ENCODE measurements around the gene GZF1.

GZF1 gene

GRCh38 chr20:23370274-23370673 is 8.3 kb downstream of the GZF1 start:
- no peak overlapping the region for H3K27ac Mint-ChIP-seq

GRCh38 chr20:23370873-23371272 is 8.9 kb downstream of the GZF1 start:
- Mint-ChIP-seq H3K36me3 (ENCODE audit: low read depth) (peaks cover 56% of the 10 kb centered on the region), H3K4me1 (ENCODE audit: low read depth) (peaks cover 21% of the 10 kb centered on the region), H3K4me3 (no peak overlapping the region), H3K27me3 (ENCODE audit: low read depth) (no peaks in the 10 kb centered on the region), H3K27ac (no peak overlapping the region), H3K9me3 (no peaks in the 10 kb centered on the region)

More at GRCh38 chr20:23370274-23370673, 8.3 kb downstream of the GZF1 start:
- H3K36me3 Mint-ChIP-seq (ENCODE audit: low read depth), result peaks cover 50% of the 10 kb centered on the region
- no peak overlapping the region for H3K4me3 Mint-ChIP-seq
- H3K27me3 Mint-ChIP-seq (ENCODE audit: low read depth), result no peaks in the 10 kb centered on the region
- H3K4me1 Mint-ChIP-seq (ENCODE audit: low read depth), result peaks cover 17% of the 10 kb centered on the region
- H3K9me3 Mint-ChIP-seq, result no peaks in the 10 kb centered on the region

- Mint-ChIP-seq H3K4me1 (ENCODE audit: low read depth) (peaks cover 16% of the 10 kb centered on the region), H3K27ac (no peak overlapping the region), H3K27me3 (ENCODE audit: low read depth) (no peaks in the 10 kb centered on the region), H3K36me3 (ENCODE audit: low read depth) (peaks cover 56% of the 10 kb centered on the region), H3K9me3 (no peaks in the 10 kb centered on the region), H3K4me3 (no peak overlapping the region)
These were observed 9.5 kb downstream of the GZF1 start for GRCh38 chr20:23371496-23371895.

- Mint-ChIP-seq H3K27me3 (ENCODE audit: low read depth) (no peaks in the 10 kb centered on the region), H3K4me3 (no peak overlapping the region), H3K36me3 (ENCODE audit: low read depth) (peaks cover 56% of the 10 kb centered on the region), H3K9me3 (no peaks in the 10 kb centered on the region), H3K27ac (no peak overlapping the region), H3K4me1 (ENCODE audit: low read depth) (peaks cover 5% of the 10 kb centered on the region)
These were observed 12.5 kb downstream of the GZF1 start for GRCh38 chr20:23374441-23374840.

GRCh38 chr20:23375827-23376226 is 13.8 kb downstream of the GZF1 start:
- peaks cover 5% of the 10 kb centered on the region for H3K4me1 Mint-ChIP-seq (ENCODE audit: low read depth)
- H3K36me3 Mint-ChIP-seq (ENCODE audit: low read depth), result peaks cover 52% of the 10 kb centered on the region
- H3K27ac Mint-ChIP-seq, result no peak overlapping the region
- H3K4me3 Mint-ChIP-seq, result no peak overlapping the region
- no peaks in the 10 kb centered on the region for H3K27me3 Mint-ChIP-seq (ENCODE audit: low read depth)
- no peaks in the 10 kb centered on the region for H3K9me3 Mint-ChIP-seq

GRCh38 chr20:23379772-23380171 is 17.8 kb downstream of the GZF1 start:
- Mint-ChIP-seq H3K9me3 (no peaks in the 10 kb centered on the region), H3K27me3 (ENCODE audit: low read depth) (no peaks in the 10 kb centered on the region), H3K4me3 (no peak overlapping the region), H3K4me1 (ENCODE audit: low read depth) (peaks cover 15% of the 10 kb centered on the region), H3K36me3 (ENCODE audit: low read depth) (peaks cover 54% of the 10 kb centered on the region), H3K27ac (no peak overlapping the region)

- Mint-ChIP-seq H3K9me3 (no peaks in the 10 kb centered on the region), H3K4me1 (ENCODE audit: low read depth) (peaks cover 10% of the 10 kb centered on the region), H3K4me3 (no peak overlapping the region), H3K36me3 (ENCODE audit: low read depth) (peaks cover 50% of the 10 kb centered on the region), H3K27me3 (ENCODE audit: low read depth) (no peaks in the 10 kb centered on the region), H3K27ac (peak overlapping the region; percentile 5)
These were observed 19.9 kb downstream of the GZF1 start for GRCh38 chr20:23381876-23382275.

- Mint-ChIP-seq H3K27ac (no peak overlapping the region), H3K36me3 (ENCODE audit: low read depth) (peaks cover 50% of the 10 kb centered on the region), H3K4me1 (ENCODE audit: low read depth) (peaks cover 14% of the 10 kb centered on the region), H3K27me3 (ENCODE audit: low read depth) (no peaks in the 10 kb centered on the region), H3K4me3 (no peak overlapping the region), H3K9me3 (no peaks in the 10 kb centered on the region)
These were observed 24.5 kb downstream of the GZF1 start for GRCh38 chr20:23386304-23387117.

DNA sequence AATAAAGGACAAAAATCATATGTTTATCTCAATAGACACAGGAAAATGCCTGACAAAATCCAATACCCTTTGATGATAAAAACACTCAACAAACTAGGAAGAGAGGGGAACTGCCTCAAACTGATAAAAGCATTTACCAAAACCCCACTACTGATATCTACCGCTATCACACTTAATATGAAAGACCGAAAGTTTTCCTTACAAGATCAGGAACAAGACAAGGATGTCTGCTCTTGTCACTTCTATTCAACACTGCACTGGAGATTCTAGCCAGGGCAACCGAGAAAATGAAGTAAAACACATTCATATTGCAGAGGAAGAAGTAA is 25.1 kb downstream of the GZF1 start:
- Mint-ChIP-seq H3K27me3 (ENCODE audit: low read depth) (no peaks in the 10 kb centered on the region), H3K4me3 (no peak overlapping the region), H3K4me1 (ENCODE audit: low read depth) (peaks cover 15% of the 10 kb centered on the region), H3K27ac (no peak overlapping the region), H3K9me3 (no peaks in the 10 kb centered on the region), H3K36me3 (ENCODE audit: low read depth) (peaks cover 50% of the 10 kb centered on the region)

GRCh38 chr20:23390091-23390774 is 28.3 kb downstream of the GZF1 start:
- Mint-ChIP-seq H3K4me3 (no peak overlapping the region), H3K36me3 (ENCODE audit: low read depth) (peaks cover 56% of the 10 kb centered on the region), H3K27ac (no peak overlapping the region), H3K4me1 (ENCODE audit: low read depth) (peaks cover 24% of the 10 kb centered on the region), H3K9me3 (no peaks in the 10 kb centered on the region), H3K27me3 (ENCODE audit: low read depth) (no peaks in the 10 kb centered on the region)

GRCh38 chr20:23391707-23392310 is 29.8 kb downstream of the GZF1 start:
- H3K4me1 Mint-ChIP-seq (ENCODE audit: low read depth), result peaks cover 25% of the 10 kb centered on the region
- H3K27ac Mint-ChIP-seq, result no peak overlapping the region
- no peaks in the 10 kb centered on the region for H3K9me3 Mint-ChIP-seq
- H3K4me3 Mint-ChIP-seq, result no peak overlapping the region
- no peaks in the 10 kb centered on the region for H3K27me3 Mint-ChIP-seq (ENCODE audit: low read depth)
- H3K36me3 Mint-ChIP-seq (ENCODE audit: low read depth), result peaks cover 49% of the 10 kb centered on the region

- Mint-ChIP-seq H3K36me3 (ENCODE audit: low read depth) (peaks cover 38% of the 10 kb centered on the region), H3K4me1 (ENCODE audit: low read depth) (peaks cover 39% of the 10 kb centered on the region), H3K27me3 (ENCODE audit: low read depth) (no peaks in the 10 kb centered on the region), H3K27ac (no peak overlapping the region), H3K9me3 (no peaks in the 10 kb centered on the region), H3K4me3 (no peak overlapping the region)
These were observed 32.2 kb downstream of the GZF1 start for GRCh38 chr20:23393996-23394775.

- H3K27ac Mint-ChIP-seq, result peak overlapping the region; percentile 33
- no peak overlapping the region for H3K4me3 Mint-ChIP-seq
- H3K36me3 Mint-ChIP-seq (ENCODE audit: low read depth), result peaks cover 42% of the 10 kb centered on the region
- H3K4me1 Mint-ChIP-seq (ENCODE audit: low read depth), result peaks cover 52% of the 10 kb centered on the region
- no peaks in the 10 kb centered on the region for H3K9me3 Mint-ChIP-seq
- no peaks in the 10 kb centered on the region for H3K27me3 Mint-ChIP-seq (ENCODE audit: low read depth)
These were observed 35.1 kb downstream of the GZF1 start for GRCh38 chr20:23396950-23397627.

DNA sequence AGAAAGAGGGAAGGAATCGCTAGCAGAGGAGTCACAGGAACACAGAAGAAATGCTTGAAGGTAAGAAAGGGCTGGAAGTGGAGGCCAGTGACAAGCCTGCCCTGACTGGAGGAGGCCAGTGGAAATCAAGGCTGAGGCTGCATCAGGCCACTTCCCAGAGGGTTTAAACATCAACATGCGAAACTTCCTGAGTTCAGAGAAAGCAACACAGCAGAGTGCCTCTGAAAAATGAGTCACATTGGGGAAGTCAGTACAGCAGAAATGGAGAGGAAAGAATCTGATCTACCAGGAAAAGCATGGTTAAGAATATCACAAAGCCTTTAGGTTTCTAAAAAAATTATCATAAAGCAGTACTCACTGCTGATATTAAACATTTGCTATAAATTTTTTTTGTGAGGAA is 36.0 kb downstream of the GZF1 start:
- Mint-ChIP-seq H3K27me3 (ENCODE audit: low read depth) (no peaks in the 10 kb centered on the region), H3K4me1 (ENCODE audit: low read depth) (peaks cover 56% of the 10 kb centered on the region), H3K27ac (peak overlapping the region; percentile 86), H3K9me3 (no peaks in the 10 kb centered on the region), H3K36me3 (ENCODE audit: low read depth) (peaks cover 46% of the 10 kb centered on the region), H3K4me3 (peak overlapping the region; percentile 70)

All from T-helper 1 cell treated with Interleukin-12 subunit alpha and Interleukin-12 subunit beta and Interleukin-4 antibody, amounts not matched to agents 30 μg/mL and 1 μg/mL, for 36 hours (primary cell).